A673 (cell line): ENCODE results near the gene SSBP3.

Experiments
- CTCF ChIP-seq: fragments of 300-800, 200-600 bp; sonication (generic); conservative IDR thresholded peaks from 2 replicates; pipeline ENCODE4 v1.5.1; 2017; ENCODE audit warnings: low read depth, mild to moderate bottlenecking, antibody characterized with exemption, low read length, moderate library complexity, mixed read lengths
- EZH2 ChIP-seq: fragments of 200-600 bp; sonication (generic); IDR thresholded peaks from 2 replicates; pipeline ENCODE4 v1.6.1; 2017; ENCODE audit warnings: borderline replicate concordance, low read depth, mild to moderate bottlenecking, mixed read lengths, antibody characterized with exemption, low read length; ENCODE audit not compliant: poor library complexity, severe bottlenecking

- TF ChIP-seq CTCF (no peak), EZH2 (no peak)
These were observed 128.5 kb downstream of the SSBP3 start for GRCh38 chr1:54277451-54278341.
